ENCODE results near the gene MAB21L3.

The MAB21L3 gene

DNA sequence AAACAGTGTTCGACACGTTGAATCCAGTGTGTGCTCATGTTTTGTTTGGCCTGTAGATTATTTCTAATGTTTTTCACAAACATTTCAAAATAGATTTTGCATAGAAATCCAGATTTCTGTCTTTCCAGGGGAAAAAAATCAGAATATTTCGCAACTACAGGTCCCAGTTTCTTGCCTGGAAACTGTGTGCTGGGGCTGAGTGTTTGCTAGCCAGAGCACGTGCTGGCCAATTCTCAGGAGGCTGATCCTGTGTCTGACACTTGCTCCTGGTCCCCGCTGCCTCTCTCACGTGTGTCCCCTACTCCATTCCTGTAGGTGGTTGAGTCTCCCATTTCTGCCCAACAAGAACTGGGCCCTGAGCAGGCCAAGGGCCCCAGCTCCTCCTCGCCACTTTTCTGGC lies 2.4 kb downstream of the MAB21L3 start:
- DNase-seq (ENCODE audit: low spot score): no peak
- H3K27ac ChIP-seq: no peak overlapping the region
- ChIA-PET POLR2A (ENCODE audit: low non-redundant PET) (no interaction called here), CTCF (no interaction called here)
- TF ChIP-seq, protein P1, sequence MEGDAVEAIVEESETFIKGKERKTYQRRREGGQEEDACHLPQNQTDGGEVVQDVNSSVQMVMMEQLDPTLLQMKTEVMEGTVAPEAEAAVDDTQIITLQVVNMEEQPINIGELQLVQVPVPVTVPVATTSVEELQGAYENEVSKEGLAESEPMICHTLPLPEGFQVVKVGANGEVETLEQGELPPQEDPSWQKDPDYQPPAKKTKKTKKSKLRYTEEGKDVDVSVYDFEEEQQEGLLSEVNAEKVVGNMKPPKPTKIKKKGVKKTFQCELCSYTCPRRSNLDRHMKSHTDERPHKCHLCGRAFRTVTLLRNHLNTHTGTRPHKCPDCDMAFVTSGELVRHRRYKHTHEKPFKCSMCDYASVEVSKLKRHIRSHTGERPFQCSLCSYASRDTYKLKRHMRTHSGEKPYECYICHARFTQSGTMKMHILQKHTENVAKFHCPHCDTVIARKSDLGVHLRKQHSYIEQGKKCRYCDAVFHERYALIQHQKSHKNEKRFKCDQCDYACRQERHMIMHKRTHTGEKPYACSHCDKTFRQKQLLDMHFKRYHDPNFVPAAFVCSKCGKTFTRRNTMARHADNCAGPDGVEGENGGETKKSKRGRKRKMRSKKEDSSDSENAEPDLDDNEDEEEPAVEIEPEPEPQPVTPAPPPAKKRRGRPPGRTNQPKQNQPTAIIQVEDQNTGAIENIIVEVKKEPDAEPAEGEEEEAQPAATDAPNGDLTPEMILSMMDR (conservative IDR thresholded peaks at IDR 0.05; ENCODE audit: low read depth): no peak

DNA sequence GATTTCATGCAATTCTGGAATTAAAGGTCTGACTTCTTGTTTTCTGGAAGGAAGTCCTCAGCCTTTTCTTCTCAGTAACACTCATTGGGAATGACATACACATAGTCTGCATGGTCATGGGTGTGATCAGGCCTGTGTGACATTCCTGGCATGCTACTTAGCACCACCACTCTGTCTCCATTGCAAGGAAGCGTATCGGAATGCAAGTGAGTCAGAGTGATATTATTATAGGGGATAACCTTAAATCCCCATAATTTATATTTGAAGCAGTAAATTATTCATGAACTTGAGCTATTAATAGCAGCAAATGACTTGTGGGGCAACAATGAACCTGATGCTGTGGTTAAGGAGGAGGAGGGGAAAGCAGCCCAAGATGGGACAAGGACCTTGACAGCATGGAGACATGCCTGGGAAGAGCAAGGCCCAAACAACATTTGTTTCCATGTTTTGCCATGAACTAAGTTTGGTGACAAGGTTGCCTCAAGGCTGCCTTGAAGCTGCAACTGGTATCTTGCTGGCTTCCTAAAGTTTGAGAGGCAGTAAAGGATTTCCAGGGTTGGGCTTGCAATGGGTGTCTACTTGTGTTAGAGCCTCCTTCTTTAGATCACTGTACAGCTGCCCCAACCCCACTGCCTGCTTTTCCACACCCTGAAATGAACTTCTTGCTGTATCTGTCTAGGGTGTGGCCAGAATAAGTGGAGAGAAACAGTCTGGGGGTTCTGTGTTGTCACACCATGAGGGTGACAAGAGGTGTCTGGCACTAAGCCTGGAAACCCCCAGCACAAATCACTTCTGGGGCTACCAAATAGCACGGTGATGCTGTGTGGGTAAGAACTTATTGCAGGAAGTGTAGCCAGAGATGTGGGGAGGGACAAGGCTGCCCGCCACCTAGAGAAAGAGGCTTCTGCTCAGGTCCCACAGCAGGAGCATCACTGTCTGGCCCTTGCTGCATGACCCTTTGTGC lies 4.6 kb downstream of the MAB21L3 start:
- CTCF ChIA-PET: interaction anchor here (0.6 kb wide), 1 partner anchor 23 kb away, joined by 3 read pairs; no protein-coding TSS in a partner anchor
- TF ChIP-seq, protein P1 (conservative IDR thresholded peaks at IDR 0.05; ENCODE audit: low read depth): no peak
- DNase-seq (ENCODE audit: low spot score): peak; percentile 74
- POLR2A ChIA-PET (ENCODE audit: low non-redundant PET): no interaction called here
- no peak overlapping the region for H3K27ac ChIP-seq

DNA sequence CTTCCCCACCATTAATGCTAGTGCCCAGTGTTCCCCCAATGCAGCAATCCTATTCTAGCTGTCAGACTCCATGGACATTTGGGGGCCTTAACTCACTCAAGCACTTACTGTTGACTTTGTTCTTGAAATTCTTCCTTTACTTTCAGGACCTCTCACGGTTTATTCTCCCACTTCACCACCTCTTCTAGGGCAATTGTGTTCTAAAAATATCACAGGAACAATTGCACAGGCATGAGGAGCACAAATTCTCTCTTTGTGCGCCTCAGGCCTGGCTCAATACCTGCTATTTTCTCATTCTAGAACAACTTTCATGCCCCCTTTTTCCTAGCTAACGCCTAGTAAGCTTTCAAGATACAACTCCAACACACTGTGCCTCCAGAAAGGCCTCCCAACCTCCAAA lies 7.3 kb downstream of the MAB21L3 start:
- DNase-seq (ENCODE audit: low spot score): no peak
- ChIA-PET CTCF (interaction anchor here (0.6 to 0.7 kb wide), 2 partner anchors 134 to 824 kb away, joined by 3 to 4 read pairs; no protein-coding TSS in a partner anchor), POLR2A (ENCODE audit: low non-redundant PET) (no interaction called here)
- TF ChIP-seq, protein P1 (conservative IDR thresholded peaks at IDR 0.05; ENCODE audit: low read depth): no peak
- H3K27ac ChIP-seq: no peak overlapping the region

DNA sequence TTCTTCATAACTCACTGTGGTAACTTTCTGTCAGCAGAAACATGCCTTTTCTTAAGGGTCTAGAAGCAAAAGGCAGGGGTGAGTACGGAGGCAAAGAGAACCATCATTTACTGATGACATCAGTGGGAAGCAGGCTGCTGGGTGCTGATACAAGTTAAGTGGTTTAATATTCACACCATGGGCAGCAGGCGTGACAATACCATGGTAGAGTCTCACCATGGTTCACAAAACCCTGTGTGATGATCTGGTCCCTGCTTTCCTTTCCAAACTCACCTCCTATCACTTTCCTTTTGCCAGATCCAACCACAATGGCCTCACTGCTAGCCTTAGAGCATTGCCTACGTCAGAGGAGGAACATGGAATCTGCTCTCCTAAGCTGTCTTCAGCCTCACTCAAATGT lies 8.7 kb downstream of the MAB21L3 start:
- POLR2A ChIA-PET (ENCODE audit: low non-redundant PET): no interaction called here
- CTCF ChIA-PET: no interaction called here
- TF ChIP-seq, protein P1 (conservative IDR thresholded peaks at IDR 0.05; ENCODE audit: low read depth): no peak
- H3K27ac ChIP-seq: no peak overlapping the region
- DNase-seq (ENCODE audit: low spot score): no peak

DNA sequence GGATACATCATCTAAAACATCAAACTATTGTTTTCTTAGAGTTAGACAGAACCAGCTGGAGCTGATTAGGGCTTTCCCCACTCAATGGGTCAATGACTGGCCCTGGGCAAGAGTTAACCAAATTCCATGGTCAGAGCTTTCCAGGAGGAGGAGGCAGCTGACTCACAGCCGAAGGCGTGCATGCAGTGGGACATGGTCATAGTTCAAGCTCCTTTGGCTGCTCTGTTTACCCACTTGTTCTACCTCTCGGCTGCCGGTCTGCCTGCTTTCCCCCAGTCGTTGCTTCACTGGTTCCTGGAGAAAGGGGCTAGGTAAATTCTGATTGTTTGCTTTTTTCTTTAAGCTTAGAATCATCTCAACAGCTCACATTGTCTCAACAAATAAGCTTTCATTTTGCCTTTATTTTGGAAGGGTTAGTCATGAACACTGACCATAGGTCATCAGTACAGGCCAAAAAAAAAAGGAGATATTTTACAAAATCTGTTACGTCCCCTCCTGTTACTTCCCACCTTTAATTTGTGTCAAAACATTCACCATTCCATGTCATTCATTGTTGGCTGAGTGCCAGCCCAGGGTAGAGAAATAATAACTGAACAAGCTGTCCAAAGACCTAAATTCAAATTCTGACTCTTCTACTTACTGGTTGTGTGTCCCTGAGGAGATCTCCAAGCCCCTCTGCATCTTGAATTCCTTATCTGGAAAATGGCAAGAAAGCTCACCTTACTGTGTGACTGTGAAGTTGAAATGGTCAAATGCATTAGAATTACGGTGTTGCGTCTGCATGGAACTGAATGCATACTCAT lies 12.0 kb downstream of the MAB21L3 start:
- no peak overlapping the region for H3K27ac ChIP-seq
- CTCF ChIA-PET: interaction anchor here (0.5 to 1.0 kb wide), 4 partner anchors 29 to 472 kb away, joined by 3 to 4 read pairs (median 4); no protein-coding TSS in a partner anchor
- peak; percentile 28 for DNase-seq (ENCODE audit: low spot score)
- POLR2A ChIA-PET (ENCODE audit: low non-redundant PET): no interaction called here
- TF ChIP-seq, protein P1 (conservative IDR thresholded peaks at IDR 0.05; ENCODE audit: low read depth): no peak

DNA sequence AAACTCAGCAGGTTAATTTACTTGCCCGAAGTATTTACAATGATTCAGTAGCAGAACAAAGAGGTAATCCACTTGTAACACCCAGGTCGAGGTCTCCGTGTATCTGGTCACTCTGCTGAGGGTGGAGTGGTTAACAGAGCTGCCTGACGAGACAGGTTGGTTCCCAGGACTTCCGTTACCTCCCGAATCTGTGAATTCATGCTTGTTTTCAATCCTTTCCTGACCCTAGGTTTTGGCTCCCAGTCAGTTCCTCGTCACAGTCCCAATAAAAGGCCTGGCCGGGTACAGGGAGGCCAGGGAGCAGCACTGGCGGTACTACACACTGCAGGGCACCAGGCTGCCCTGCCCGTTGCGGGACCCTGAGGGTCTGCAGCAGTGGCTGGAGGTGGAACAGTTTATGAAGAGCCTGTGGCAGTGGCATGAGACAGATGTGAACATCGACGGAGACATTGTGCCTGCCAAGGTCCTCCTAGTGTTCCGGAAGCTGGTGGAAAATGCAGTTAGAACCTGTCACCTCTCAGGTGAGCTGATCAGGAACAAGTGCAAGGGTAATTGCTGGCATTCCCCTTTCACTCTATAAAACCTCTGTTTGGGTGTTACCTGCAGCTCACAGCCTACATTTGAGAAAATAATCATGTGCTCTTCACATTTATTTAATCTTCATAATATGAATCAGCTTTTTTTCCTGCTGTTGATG lies 12.8 kb downstream of the MAB21L3 start:
- ChIA-PET CTCF (interaction anchor here (1.0 kb wide), 1 partner anchor 29 kb away, joined by 3 read pairs; no protein-coding TSS in a partner anchor), POLR2A (ENCODE audit: low non-redundant PET) (no interaction called here)
- no peak overlapping the region for H3K27ac ChIP-seq
- TF ChIP-seq, protein P1 (conservative IDR thresholded peaks at IDR 0.05; ENCODE audit: low read depth): no peak
- no peak for DNase-seq (ENCODE audit: low spot score)
